ENCODE measurements around the gene RALGAPA2.

RALGAPA2 gene

GRCh38 chr20:20720158-20720557 lies 7.7 kb upstream of the RALGAPA2 start:
- H3K27me3 ChIP-seq (ENCODE audit: insufficient read depth, insufficient read length), result no peaks in the 10 kb centered on the region
- H3K4me3 ChIP-seq (ENCODE audit: insufficient read length, low read depth), result no peak overlapping the region
- no peak for DNase-seq (ENCODE audit: low read depth, low spot score)
- no peaks in the 10 kb centered on the region for H3K36me3 ChIP-seq (ENCODE audit: insufficient read depth, insufficient read length, low read length)
- H3K9me3 ChIP-seq (ENCODE audit: insufficient read depth, low read length), result no peaks in the 10 kb centered on the region
- no peak for TF ChIP-seq SUZ12 (IDR thresholded peaks at IDR 0.05; ENCODE audit: extremely low read depth, insufficient read depth, insufficient read length)
- no peak for TF ChIP-seq ZNF274 (IDR thresholded peaks at IDR 0.05; ENCODE audit: low read depth, low read length)
- no peak for TF ChIP-seq YY1 (IDR thresholded peaks at IDR 0.05; ENCODE audit: insufficient read depth, insufficient read length)
- H3K9ac ChIP-seq (ENCODE audit: insufficient read length, low read depth), result no peak overlapping the region
- H3K4me1 ChIP-seq (ENCODE audit: insufficient read depth, insufficient read length), result no peaks in the 10 kb centered on the region

GRCh38 chr20:20719411-20719810 lies 7.0 kb upstream of the RALGAPA2 start:
- H3K4me3 ChIP-seq (ENCODE audit: insufficient read length, low read depth), result no peak overlapping the region
- no peak for DNase-seq (ENCODE audit: low read depth, low spot score)
- no peaks in the 10 kb centered on the region for H3K27me3 ChIP-seq (ENCODE audit: insufficient read depth, insufficient read length)
- TF ChIP-seq ZNF274 (IDR thresholded peaks at IDR 0.05; ENCODE audit: low read depth, low read length) (no peak), SUZ12 (IDR thresholded peaks at IDR 0.05; ENCODE audit: extremely low read depth, insufficient read depth, insufficient read length) (no peak), YY1 (IDR thresholded peaks at IDR 0.05; ENCODE audit: insufficient read depth, insufficient read length) (no peak)
- H3K36me3 ChIP-seq (ENCODE audit: insufficient read depth, insufficient read length, low read length), result no peaks in the 10 kb centered on the region
- no peaks in the 10 kb centered on the region for H3K4me1 ChIP-seq (ENCODE audit: insufficient read depth, insufficient read length)
- no peaks in the 10 kb centered on the region for H3K9me3 ChIP-seq (ENCODE audit: insufficient read depth, low read length)
- no peak overlapping the region for H3K9ac ChIP-seq (ENCODE audit: insufficient read length, low read depth)

DNA sequence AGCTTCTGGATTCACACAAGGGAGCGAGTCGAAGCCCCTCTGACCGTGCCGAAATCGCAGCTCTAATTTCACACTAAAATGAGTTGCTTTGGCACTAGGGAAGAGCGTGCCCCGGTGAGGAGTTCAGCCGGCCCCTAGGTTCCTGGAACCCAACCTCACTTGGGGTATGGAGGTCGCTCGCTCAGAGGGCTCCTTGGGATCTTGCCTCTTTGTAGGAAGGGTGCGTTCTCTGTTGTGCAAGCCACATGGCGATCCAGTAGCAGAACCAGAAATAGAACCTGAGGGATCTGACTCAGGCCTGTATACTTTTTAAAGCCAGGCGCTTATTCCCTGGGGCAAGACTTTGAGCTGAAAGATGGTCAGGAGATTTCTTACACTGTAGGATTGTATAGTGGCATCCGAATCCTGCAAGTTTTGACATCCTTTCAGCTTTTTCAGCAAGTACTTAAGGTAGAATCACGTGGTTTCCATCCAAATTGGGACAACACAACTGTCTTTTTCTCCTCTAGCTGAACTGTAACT lies 861 bp upstream of the RALGAPA2 start:
- Histone ChIP-seq H3K36me3 (ENCODE audit: insufficient read depth, insufficient read length, low read length) (no peaks in the 10 kb centered on the region), H3K4me1 (ENCODE audit: insufficient read depth, insufficient read length) (no peaks in the 10 kb centered on the region), H3K9me3 (ENCODE audit: insufficient read depth, low read length) (no peaks in the 10 kb centered on the region), H3K4me3 (ENCODE audit: insufficient read length, low read depth) (peak overlapping the region; percentile 50), H3K27me3 (ENCODE audit: insufficient read depth, insufficient read length) (no peaks in the 10 kb centered on the region), H3K9ac (ENCODE audit: insufficient read length, low read depth) (peak overlapping the region; percentile 72)
- DNase-seq (ENCODE audit: low read depth, low spot score), result no peak
- TF ChIP-seq ZNF274 (IDR thresholded peaks at IDR 0.05; ENCODE audit: low read depth, low read length), result no peak
- TF ChIP-seq YY1 (IDR thresholded peaks at IDR 0.05; ENCODE audit: insufficient read depth, insufficient read length), result no peak
- no peak for TF ChIP-seq SUZ12 (IDR thresholded peaks at IDR 0.05; ENCODE audit: extremely low read depth, insufficient read depth, insufficient read length)

- peak overlapping the region; percentile 86 for H3K9ac ChIP-seq (ENCODE audit: insufficient read length, low read depth)
- H3K9me3 ChIP-seq (ENCODE audit: insufficient read depth, low read length), result no peaks in the 10 kb centered on the region
- no peak for TF ChIP-seq SUZ12 (IDR thresholded peaks at IDR 0.05; ENCODE audit: extremely low read depth, insufficient read depth, insufficient read length)
- TF ChIP-seq YY1 (IDR thresholded peaks at IDR 0.05; ENCODE audit: insufficient read depth, insufficient read length), result no peak
- no peak for TF ChIP-seq ZNF274 (IDR thresholded peaks at IDR 0.05; ENCODE audit: low read depth, low read length)
- H3K4me3 ChIP-seq (ENCODE audit: insufficient read length, low read depth), result peak overlapping the region; percentile 74
- DNase-seq (ENCODE audit: low read depth, low spot score), result no peak
- no peaks in the 10 kb centered on the region for H3K27me3 ChIP-seq (ENCODE audit: insufficient read depth, insufficient read length)
- no peaks in the 10 kb centered on the region for H3K36me3 ChIP-seq (ENCODE audit: insufficient read depth, insufficient read length, low read length)
- H3K4me1 ChIP-seq (ENCODE audit: insufficient read depth, insufficient read length), result no peaks in the 10 kb centered on the region
Measured at GRCh38 chr20:20712004-20712473, 405 bp downstream of the RALGAPA2 start.

DNA sequence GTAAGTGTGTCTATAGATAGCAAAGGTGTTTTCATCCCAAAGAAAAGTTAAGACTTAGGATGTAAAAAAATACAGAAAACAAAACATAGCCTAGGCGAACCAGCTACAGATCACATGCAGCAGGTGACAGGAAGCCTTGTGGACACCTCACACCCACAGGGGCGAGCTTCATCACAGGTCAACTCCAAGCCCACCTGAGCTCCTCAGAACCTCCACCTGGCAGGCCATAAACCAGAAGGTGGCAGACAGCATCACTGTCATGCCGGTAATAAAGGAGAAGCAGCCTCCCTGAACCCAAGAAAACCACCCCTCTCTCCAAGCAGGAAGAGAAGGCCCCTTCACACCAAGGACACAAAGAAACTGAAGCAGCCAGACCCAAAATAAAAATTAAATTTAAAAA lies 1.0 kb downstream of the RALGAPA2 start:
- DNase-seq (ENCODE audit: low read depth, low spot score), result no peak

DNA sequence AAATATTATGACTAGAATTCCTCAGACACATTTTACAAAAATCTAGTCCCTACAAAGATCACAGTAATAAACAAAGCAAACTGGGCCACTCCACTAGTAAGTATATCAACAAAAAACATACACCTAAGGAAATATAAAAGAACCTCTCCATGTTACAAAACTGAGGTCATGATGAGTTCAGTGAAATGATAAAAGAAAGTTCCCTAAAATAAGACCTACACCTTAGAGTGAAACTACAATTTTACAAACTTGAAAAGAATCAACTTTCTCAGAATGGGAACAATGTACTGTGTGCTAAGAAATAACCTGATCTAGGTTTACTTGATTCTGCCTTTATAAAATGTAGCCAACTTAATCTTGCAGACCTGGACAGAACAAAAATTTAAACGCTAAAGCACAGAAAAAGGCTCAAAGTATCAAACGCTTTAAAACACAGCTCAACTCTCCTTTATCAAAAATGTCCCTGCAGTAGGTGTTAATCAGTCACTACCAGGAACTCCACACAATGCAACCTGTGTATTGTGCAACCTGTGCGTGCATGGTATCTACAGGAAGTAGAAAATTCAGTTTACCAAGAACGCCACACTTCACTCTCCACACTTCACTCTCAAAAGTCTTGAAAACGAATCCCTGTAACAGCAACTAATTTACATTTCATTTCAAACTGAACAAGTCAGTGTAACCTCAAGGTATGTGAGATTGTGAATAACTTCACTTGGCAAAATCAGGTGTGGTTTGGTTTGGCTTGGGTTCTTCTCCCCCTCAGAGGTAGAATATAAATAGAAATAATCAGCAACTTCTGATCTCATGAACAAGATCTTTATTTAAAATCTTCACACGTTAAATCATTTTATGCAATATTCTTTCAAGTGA lies 1.8 kb downstream of the RALGAPA2 start:
- DNase-seq (ENCODE audit: low read depth, low spot score), result no peak
- Histone ChIP-seq H3K9ac (ENCODE audit: insufficient read length, low read depth) (no peak overlapping the region), H3K36me3 (ENCODE audit: insufficient read depth, insufficient read length, low read length) (no peaks in the 10 kb centered on the region), H3K9me3 (ENCODE audit: insufficient read depth, low read length) (no peaks in the 10 kb centered on the region), H3K4me3 (ENCODE audit: insufficient read length, low read depth) (no peak overlapping the region), H3K4me1 (ENCODE audit: insufficient read depth, insufficient read length) (no peaks in the 10 kb centered on the region), H3K27me3 (ENCODE audit: insufficient read depth, insufficient read length) (no peaks in the 10 kb centered on the region)
- TF ChIP-seq SUZ12 (IDR thresholded peaks at IDR 0.05; ENCODE audit: extremely low read depth, insufficient read depth, insufficient read length) (no peak), YY1 (IDR thresholded peaks at IDR 0.05; ENCODE audit: insufficient read depth, insufficient read length) (no peak), ZNF274 (IDR thresholded peaks at IDR 0.05; ENCODE audit: low read depth, low read length) (no peak)

More for the DNA sequence above, 1.0 kb downstream of the RALGAPA2 start:
- no peaks in the 10 kb centered on the region for H3K27me3 ChIP-seq (ENCODE audit: insufficient read depth, insufficient read length)
- peak overlapping the region; percentile 74 for H3K4me3 ChIP-seq (ENCODE audit: insufficient read length, low read depth)
- TF ChIP-seq ZNF274 (IDR thresholded peaks at IDR 0.05; ENCODE audit: low read depth, low read length) (no peak), SUZ12 (IDR thresholded peaks at IDR 0.05; ENCODE audit: extremely low read depth, insufficient read depth, insufficient read length) (no peak), YY1 (IDR thresholded peaks at IDR 0.05; ENCODE audit: insufficient read depth, insufficient read length) (no peak)
- no peaks in the 10 kb centered on the region for H3K4me1 ChIP-seq (ENCODE audit: insufficient read depth, insufficient read length)
- H3K9me3 ChIP-seq (ENCODE audit: insufficient read depth, low read length), result no peaks in the 10 kb centered on the region
- no peaks in the 10 kb centered on the region for H3K36me3 ChIP-seq (ENCODE audit: insufficient read depth, insufficient read length, low read length)
- no peak overlapping the region for H3K9ac ChIP-seq (ENCODE audit: insufficient read length, low read depth)

DNA sequence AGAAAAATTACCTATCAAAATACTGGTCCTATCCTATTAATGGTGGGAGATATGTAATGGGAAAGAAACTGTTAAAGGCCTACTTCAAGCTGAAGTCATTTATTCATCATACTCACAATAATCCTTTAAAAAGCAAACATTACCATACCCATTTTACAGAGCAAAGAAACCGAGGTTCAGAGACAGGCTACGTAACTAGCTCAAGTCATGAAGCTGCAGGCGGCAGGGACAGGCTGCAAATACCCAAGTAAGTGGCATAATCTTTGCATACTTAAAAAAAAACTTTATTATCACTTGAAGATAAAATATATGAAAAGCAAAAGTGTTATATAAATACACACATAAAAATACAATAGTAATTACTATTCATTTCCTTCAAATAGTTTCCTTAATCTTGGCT lies 2.6 kb downstream of the RALGAPA2 start:
- H3K9me3 ChIP-seq (ENCODE audit: insufficient read depth, low read length), result no peaks in the 10 kb centered on the region
- no peaks in the 10 kb centered on the region for H3K36me3 ChIP-seq (ENCODE audit: insufficient read depth, insufficient read length, low read length)
- H3K9ac ChIP-seq (ENCODE audit: insufficient read length, low read depth), result no peak overlapping the region
- H3K4me1 ChIP-seq (ENCODE audit: insufficient read depth, insufficient read length), result no peaks in the 10 kb centered on the region
- no peak for TF ChIP-seq ZNF274 (IDR thresholded peaks at IDR 0.05; ENCODE audit: low read depth, low read length)
- H3K4me3 ChIP-seq (ENCODE audit: insufficient read length, low read depth), result no peak overlapping the region
- no peak for DNase-seq (ENCODE audit: low read depth, low spot score)
- no peaks in the 10 kb centered on the region for H3K27me3 ChIP-seq (ENCODE audit: insufficient read depth, insufficient read length)

All from NT2/D1 (cell line).